MM.1S (cell line): ENCODE measurements around the gene TAF4B.
A peak's percentile ranks its signal among the peaks of the same experiment; 100 is the strongest.
"Not testable (repeated sequence)": the region's sequence is repeated elsewhere in the genome, so short reads cannot be mapped to it uniquely, and the experiment has no call there.

ENCODE experiments used
- DNase-seq: peaks from one replicate; pipeline ENCODE4 v3.0.0-alpha.2; 2015
- H2AFZ ChIP-seq: fragments of 300-600 bp; sonication (generic); 2 replicates; pipeline ENCODE4 v1.6.0; 2016; ENCODE audit warnings: antibody characterized with exemption, low read length
- H3F3A ChIP-seq: fragments of 300-600 bp; sonication (generic); 2 replicates; pipeline ENCODE4 v1.6.1; 2016; ENCODE audit warnings: mild to moderate bottlenecking, antibody characterized with exemption, low read length, moderate library complexity, mixed read lengths; ENCODE audit not compliant: insufficient read depth
- H3K27ac ChIP-seq: fragments of 300-600 bp; sonication (generic); 2 replicates; pipeline ENCODE4 v1.5.1; 2016; ENCODE audit warnings: mild to moderate bottlenecking, low read length
- H3K27me3 ChIP-seq: fragments of 300-600 bp; sonication (generic); replicated peaks from 2 replicates; pipeline ENCODE4 v1.6.0; 2016; ENCODE audit warnings: low read length; ENCODE audit not compliant: insufficient read depth
- H3K36me3 ChIP-seq: fragments of 300-600 bp; sonication (generic); replicated peaks from 2 replicates; pipeline ENCODE4 v1.6.1; 2016; ENCODE audit warnings: mild to moderate bottlenecking, low read length, mixed read lengths; ENCODE audit not compliant: insufficient read depth
- H3K4me1 ChIP-seq: fragments of 300-600 bp; sonication (generic); 2 replicates; pipeline ENCODE4 v1.6.1; 2016; ENCODE audit warnings: low read length, mixed read lengths
- H3K4me2 ChIP-seq: fragments of 300-600 bp; sonication (generic); 2 replicates; pipeline ENCODE4 v1.6.0; 2016; ENCODE audit warnings: low read depth, low read length
- H3K4me3 ChIP-seq: fragments of 300-600 bp; sonication (generic); 2 replicates; pipeline ENCODE4 v1.5.1; 2016; ENCODE audit warnings: low read length, mixed read lengths
- H3K79me2 ChIP-seq: fragments of 300-600 bp; sonication (generic); 2 replicates; pipeline ENCODE4 v1.6.1; 2016; ENCODE audit warnings: mixed run types, low read length, mixed read lengths
- H3K9ac ChIP-seq: fragments of 300-600 bp; sonication (generic); 2 replicates; pipeline ENCODE4 v1.6.1; 2016; ENCODE audit warnings: low read length, mixed read lengths
- H3K9me2 ChIP-seq: fragments of 300-600 bp; sonication (generic); replicated peaks from 2 replicates; pipeline ENCODE4 v1.6.1; 2016; ENCODE audit warnings: mild to moderate bottlenecking, low read length, mixed read lengths; ENCODE audit not compliant: insufficient read depth
- H3K9me3 ChIP-seq: fragments of 300-600 bp; sonication (generic); replicated peaks from 2 replicates; pipeline ENCODE4 v1.6.1; 2016; ENCODE audit warnings: mild to moderate bottlenecking, low read length, mixed read lengths; ENCODE audit not compliant: insufficient read depth
- H4K20me1 ChIP-seq: fragments of 300-600 bp; sonication (generic); 2 replicates; pipeline ENCODE4 v1.6.1; 2016; ENCODE audit warnings: mild to moderate bottlenecking, low read length, moderate library complexity, mixed read lengths; ENCODE audit not compliant: insufficient read depth
- EZH2 ChIP-seq: fragments of 300-600 bp; sonication (generic); optimal IDR thresholded peaks from 2 replicates; pipeline ENCODE3; 2017; ENCODE audit warnings: low read depth, mild to moderate bottlenecking, antibody characterized with exemption, low read length, mixed read lengths
- EZH2phosphoT487 ChIP-seq: fragments of 300-600 bp; sonication (generic); IDR thresholded peaks from 2 replicates; pipeline ENCODE4 v1.6.1; 2018; ENCODE audit warnings: antibody characterized with exemption, low read length
- TF ChIP-seq, protein P1 (sequence below): fragments of 300-600 bp; sonication (generic); IDR thresholded peaks from 2 replicates; pipeline ENCODE4 v1.5.1; 2016; ENCODE audit warnings: antibody characterized with exemption, low read length, mixed read lengths

Gene TAF4B

DNA sequence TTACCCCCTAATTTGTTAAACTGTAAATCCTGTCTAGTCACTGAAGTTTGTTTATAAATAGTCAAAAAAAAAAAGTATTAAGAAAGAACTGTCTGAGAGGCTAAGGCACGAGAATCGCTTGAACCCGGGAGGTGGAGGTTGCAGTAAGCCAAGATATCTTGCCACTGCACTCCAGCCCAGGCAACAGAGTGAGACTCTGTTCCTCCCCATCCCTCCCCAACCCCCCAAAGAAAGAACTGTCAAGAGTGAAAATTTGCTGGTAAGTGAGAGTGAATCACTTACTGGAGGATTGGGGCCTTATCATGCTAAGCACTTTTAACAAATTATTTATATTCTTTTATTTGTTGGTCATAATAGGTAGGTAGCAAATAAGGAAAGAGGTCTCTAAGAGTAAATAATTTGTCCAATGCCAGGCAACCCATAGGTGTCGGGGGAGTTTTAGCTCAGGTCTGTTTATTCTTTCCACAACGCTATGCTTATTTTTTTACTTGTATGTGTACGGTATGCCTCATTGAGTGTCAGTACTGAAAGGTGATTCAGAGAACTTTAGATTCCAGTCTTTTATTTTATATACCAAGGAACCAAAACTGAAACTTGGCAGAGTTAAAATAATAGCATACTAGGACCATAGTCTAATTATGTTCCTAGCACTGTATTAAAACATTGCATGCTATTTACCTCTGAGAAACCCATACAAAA, 2.5 kb downstream of the TAF4B start:
- Histone ChIP-seq H3K9me3 (no peaks in the 10 kb centered on the region), H2AFZ (no peak overlapping the region), H3K36me3 (peaks cover 4% of the 10 kb centered on the region; the same call in 1 of the 2 replicates), H3K27me3 (no peaks in the 10 kb centered on the region), H3K9me2 (no peaks in the 10 kb centered on the region), H3F3A (no peaks in the 10 kb centered on the region), H3K4me3 (peak overlapping the region; percentile 94), H3K4me1 (peaks cover 8% of the 10 kb centered on the region; the same call in 1 of the 2 replicates), H3K79me2 (peaks cover 71% of the 10 kb centered on the region), H3K9ac (no peak overlapping the region), H3K27ac (no peak overlapping the region), H4K20me1 (no peaks in the 10 kb centered on the region), H3K4me2 (peak overlapping the region; percentile 69)
- DNase-seq = peak; percentile 10
- TF ChIP-seq, protein P1, sequence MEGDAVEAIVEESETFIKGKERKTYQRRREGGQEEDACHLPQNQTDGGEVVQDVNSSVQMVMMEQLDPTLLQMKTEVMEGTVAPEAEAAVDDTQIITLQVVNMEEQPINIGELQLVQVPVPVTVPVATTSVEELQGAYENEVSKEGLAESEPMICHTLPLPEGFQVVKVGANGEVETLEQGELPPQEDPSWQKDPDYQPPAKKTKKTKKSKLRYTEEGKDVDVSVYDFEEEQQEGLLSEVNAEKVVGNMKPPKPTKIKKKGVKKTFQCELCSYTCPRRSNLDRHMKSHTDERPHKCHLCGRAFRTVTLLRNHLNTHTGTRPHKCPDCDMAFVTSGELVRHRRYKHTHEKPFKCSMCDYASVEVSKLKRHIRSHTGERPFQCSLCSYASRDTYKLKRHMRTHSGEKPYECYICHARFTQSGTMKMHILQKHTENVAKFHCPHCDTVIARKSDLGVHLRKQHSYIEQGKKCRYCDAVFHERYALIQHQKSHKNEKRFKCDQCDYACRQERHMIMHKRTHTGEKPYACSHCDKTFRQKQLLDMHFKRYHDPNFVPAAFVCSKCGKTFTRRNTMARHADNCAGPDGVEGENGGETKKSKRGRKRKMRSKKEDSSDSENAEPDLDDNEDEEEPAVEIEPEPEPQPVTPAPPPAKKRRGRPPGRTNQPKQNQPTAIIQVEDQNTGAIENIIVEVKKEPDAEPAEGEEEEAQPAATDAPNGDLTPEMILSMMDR = no peak
- TF ChIP-seq EZH2phosphoT487 (no peak), EZH2 (no peak)

DNA sequence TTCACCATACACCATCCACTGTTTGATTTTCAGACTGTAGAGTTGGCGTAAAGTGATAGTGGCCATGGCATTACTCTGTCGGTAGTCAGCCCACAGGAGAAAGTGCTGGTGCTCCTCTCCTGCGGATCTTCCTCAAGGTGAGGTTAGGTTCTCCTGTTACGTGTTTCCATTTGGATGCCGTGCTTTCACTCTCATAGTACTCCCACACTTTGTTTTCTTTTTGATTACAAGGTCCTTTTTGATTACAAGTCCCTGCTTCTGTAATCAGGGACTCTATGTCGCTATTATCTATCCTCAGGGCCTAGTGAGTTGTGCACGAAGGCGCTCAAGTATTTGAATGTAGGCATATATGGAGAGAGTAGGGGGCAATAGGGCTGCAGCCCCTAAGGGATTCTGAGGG, 4.3 kb downstream of the TAF4B start:
- Histone ChIP-seq H3K9me3 (no peaks in the 10 kb centered on the region), H2AFZ (no peak overlapping the region), H3K4me3 (no peak overlapping the region), H3K79me2 (peaks cover 87% of the 10 kb centered on the region), H3K9me2 (no peaks in the 10 kb centered on the region), H3K4me2 (no peak overlapping the region), H4K20me1 (no peaks in the 10 kb centered on the region), H3F3A (no peaks in the 10 kb centered on the region), H3K4me1 (peaks cover 8% of the 10 kb centered on the region; the same call in 1 of the 2 replicates), H3K27me3 (no peaks in the 10 kb centered on the region), H3K36me3 (peaks cover 4% of the 10 kb centered on the region; the same call in 1 of the 2 replicates), H3K27ac (no peak overlapping the region), H3K9ac (no peak overlapping the region)
- TF ChIP-seq, protein P1 = no peak
- TF ChIP-seq EZH2phosphoT487 = no peak
- TF ChIP-seq EZH2 = no peak
- no peak for DNase-seq

DNA sequence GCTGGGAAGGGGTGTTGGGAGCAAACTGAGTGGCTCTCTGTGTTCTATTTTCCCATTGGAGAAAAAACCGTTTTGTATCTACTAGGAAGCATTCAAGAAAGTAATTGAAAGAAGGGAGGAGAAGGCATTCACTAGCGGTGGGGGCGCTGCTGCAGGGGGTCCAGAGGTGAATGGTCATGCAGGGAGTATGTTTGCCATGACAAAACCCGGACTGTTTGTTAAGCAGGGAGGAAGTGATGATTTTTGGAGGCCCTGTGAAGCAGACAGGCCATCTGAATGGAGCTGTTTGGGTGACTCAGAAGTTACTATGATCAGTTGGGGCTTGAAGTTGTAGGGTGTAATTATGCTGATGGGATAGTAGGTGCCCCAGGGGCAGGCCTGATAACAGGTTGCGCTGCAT, 7.0 kb downstream of the TAF4B start:
- H3K4me1 ChIP-seq = 0 out of 2 replicates have a peak, but pooled peaks cover 3% of the 10 kb centered on the region
- no peak for DNase-seq

DNA sequence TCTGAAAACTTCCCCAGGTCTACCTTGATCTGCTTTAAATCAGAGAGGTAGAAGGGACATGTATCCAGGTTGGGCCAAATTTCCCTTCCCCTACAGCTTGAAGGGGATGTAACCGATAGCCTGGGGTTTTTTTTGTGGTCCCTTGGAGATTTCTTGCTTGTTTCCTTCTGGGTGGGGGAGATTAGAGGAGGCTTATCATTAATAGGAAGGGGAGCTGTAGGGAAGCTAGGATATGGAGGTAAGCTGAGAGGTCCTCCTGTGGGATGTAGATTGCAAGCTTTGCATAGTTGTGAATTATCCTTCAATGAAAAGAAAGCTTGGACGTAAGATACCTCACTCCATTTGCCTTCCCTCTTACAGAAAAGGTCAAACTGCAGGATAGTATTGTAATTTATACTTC, 11.1 kb downstream of the TAF4B start:
- not testable (repeated sequence) for DNase-seq, H3K4me3 ChIP-seq, H3K9me3 ChIP-seq, H4K20me1 ChIP-seq, H3K4me2 ChIP-seq, H3K9me2 ChIP-seq, H3K36me3 ChIP-seq, H3F3A ChIP-seq, H3K27ac ChIP-seq, H3K4me1 ChIP-seq, H3K9ac ChIP-seq, H2AFZ ChIP-seq, H3K27me3 ChIP-seq
- H3K79me2 ChIP-seq = peaks cover 63% of the 10 kb centered on the region

More for the DNA sequence above, 7.0 kb downstream of the TAF4B start:
- H3K27me3 ChIP-seq = no peaks in the 10 kb centered on the region
- no peak overlapping the region for H3K9ac ChIP-seq
- H3K36me3 ChIP-seq = peaks cover 4% of the 10 kb centered on the region; the same call in 1 of the 2 replicates
- no peak overlapping the region for H3K27ac ChIP-seq
- TF ChIP-seq, protein P1 = no peak
- TF ChIP-seq EZH2 (no peak), EZH2phosphoT487 (no peak)
- H3K79me2 ChIP-seq = peaks cover 94% of the 10 kb centered on the region
- H3K9me2 ChIP-seq = no peaks in the 10 kb centered on the region
- H3F3A ChIP-seq = no peaks in the 10 kb centered on the region
- no peak overlapping the region for H2AFZ ChIP-seq
- no peak overlapping the region for H3K4me3 ChIP-seq
- no peak overlapping the region for H3K4me2 ChIP-seq
- no peaks in the 10 kb centered on the region for H4K20me1 ChIP-seq
- H3K9me3 ChIP-seq = no peaks in the 10 kb centered on the region

DNA sequence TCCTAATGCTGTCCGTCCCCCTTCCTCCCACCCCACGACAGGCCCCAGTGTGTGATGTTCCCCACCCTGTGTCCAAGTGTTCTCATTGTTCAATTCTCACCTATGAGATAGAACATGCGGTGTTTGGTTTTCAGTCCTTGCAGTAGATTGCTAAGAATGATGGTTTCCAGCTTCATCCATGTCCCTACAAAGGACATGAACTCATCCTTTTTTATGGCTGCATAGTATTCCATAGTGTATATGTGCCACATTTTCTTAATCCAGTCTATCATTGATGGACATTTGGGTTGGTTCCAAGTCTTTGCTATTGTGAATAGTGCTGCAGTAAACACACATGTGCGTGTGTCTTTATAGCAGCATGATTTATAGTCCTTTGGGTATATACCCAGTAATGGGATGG, 12.5 kb downstream of the TAF4B start:
- DNase-seq, H3K9me2 ChIP-seq: not testable (repeated sequence)
- H3K79me2 ChIP-seq = peaks cover 56% of the 10 kb centered on the region

More for the DNA sequence above, 12.5 kb downstream of the TAF4B start:
- H3K36me3 ChIP-seq, H3K27ac ChIP-seq, H2AFZ ChIP-seq, H3K4me2 ChIP-seq, H3K9ac ChIP-seq, H3K4me3 ChIP-seq, H3K27me3 ChIP-seq, H3K9me3 ChIP-seq, H4K20me1 ChIP-seq, H3K4me1 ChIP-seq, H3F3A ChIP-seq: not testable (repeated sequence)
